ENCODE results near the gene DOCK4. TPM values are rescaled to one million over a fixed set of nuclear protein-coding genes. Genes with fewer than 3 reads are reported as not detected.

Gene DOCK4
- total RNA-seq, 1 experiment from 2014 or later = 31.4 TPM

GRCh38 chr7:111865430-111865829 lies 340.8 kb downstream of the DOCK4 start:
- intact Hi-C loops (cut with micrococcal nuclease) = no loop called here
- TF ChIP-seq CTCF (IDR thresholded peaks at IDR 0.05; ENCODE audit: unreplicated experiment) = no peak
- no peak for DNase-seq (ENCODE audit: unreplicated experiment)
- Mint-ChIP-seq H3K4me3 (ENCODE audit: unreplicated experiment) (no peak overlapping the region), H3K27ac (ENCODE audit: low read depth, unreplicated experiment) (no peak overlapping the region), H3K36me3 (ENCODE audit: insufficient read depth, unreplicated experiment) (peaks cover 15% of the 10 kb centered on the region), H3K4me1 (ENCODE audit: insufficient read depth, unreplicated experiment) (peaks cover 7% of the 10 kb centered on the region), H3K9me3 (ENCODE audit: unreplicated experiment) (no peaks in the 10 kb centered on the region), H3K27me3 (ENCODE audit: insufficient read depth, unreplicated experiment) (no peaks in the 10 kb centered on the region)
- ChIA-PET CTCF (interaction anchor here (0.5 to 4.4 kb wide), 6 partner anchors 10 to 555 kb away, joined by 3 to 38 read pairs (median 4); no protein-coding TSS in a partner anchor), POLR2A (no interaction called here)
- no TSS peak for BruUV-seq (replicated peaks)

DNA sequence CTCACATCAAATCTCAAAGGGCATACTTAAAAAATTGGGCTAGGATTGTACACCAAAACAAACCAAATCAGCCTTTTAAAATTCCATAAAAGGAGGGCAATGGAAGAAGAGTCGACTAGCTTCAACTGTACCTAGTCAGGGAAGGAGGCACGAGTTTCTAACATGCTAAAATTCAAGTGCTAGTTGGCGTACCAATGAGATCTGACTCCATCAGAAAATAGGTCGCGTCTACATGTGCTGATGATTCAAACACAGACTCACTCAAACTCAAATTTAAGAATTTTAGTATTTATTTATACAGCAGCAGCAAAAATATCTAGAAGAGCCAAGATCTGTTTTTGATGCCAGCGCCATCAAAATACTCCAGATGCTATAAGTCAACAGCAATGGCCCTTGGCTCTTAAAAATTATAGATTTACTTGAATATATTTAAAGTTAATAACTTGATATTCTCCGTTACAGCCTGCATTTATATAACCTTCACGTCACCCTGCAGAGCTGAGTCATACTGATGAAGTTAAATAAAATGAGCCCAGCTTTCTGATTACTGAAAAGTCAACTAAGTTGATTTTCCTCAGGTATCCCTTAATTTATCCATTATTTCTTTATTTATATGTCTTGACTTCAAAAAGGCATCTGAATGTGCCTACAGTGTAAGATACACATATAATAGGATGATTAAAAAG lies 341.8 kb downstream of the DOCK4 start:
- no TSS peak for BruUV-seq (replicated peaks)
- TF ChIP-seq CTCF (IDR thresholded peaks at IDR 0.05; ENCODE audit: unreplicated experiment) = no peak
- no peaks in the 10 kb centered on the region for H3K9me3 Mint-ChIP-seq (ENCODE audit: unreplicated experiment)
- no peak overlapping the region for H3K27ac Mint-ChIP-seq (ENCODE audit: low read depth, unreplicated experiment)
- POLR2A ChIA-PET = interaction anchor here (0.6 to 0.7 kb wide), 3 partner anchors 13 to 295 kb away, joined by 3 to 4 read pairs (median 3); no protein-coding TSS in a partner anchor
- peaks cover 7% of the 10 kb centered on the region for H3K4me1 Mint-ChIP-seq (ENCODE audit: insufficient read depth, unreplicated experiment)
- peaks cover 15% of the 10 kb centered on the region for H3K36me3 Mint-ChIP-seq (ENCODE audit: insufficient read depth, unreplicated experiment)
- intact Hi-C loops (cut with micrococcal nuclease) = no loop called here
- no peaks in the 10 kb centered on the region for H3K27me3 Mint-ChIP-seq (ENCODE audit: insufficient read depth, unreplicated experiment)
- no peak for DNase-seq (ENCODE audit: unreplicated experiment)
- CTCF ChIA-PET = interaction anchor here (0.8 to 4.4 kb wide), 5 partner anchors 9 to 123 kb away, joined by 3 to 38 read pairs (median 4); no protein-coding TSS in a partner anchor
- no peak overlapping the region for H3K4me3 Mint-ChIP-seq (ENCODE audit: unreplicated experiment)

DNA sequence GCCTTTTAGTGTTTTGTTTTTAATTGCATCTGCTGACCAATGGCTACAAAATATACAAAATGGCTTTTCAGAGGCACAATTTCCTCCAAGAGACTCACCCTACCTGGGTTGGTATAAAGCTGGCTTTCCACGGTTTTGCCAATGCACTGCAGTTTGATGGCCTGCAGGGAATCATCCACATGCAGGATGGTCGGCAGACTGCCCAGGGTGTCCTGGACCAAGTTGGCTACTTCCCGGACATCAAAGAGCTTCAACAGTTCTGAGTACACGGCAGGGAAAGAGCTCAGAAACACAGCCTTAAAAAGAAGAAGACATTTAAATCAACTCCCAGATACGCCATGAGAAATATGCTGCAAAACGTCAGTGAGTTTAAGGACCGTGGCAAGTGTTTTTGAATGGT lies 342.9 kb downstream of the DOCK4 start:
- no peaks in the 10 kb centered on the region for H3K9me3 Mint-ChIP-seq (ENCODE audit: unreplicated experiment)
- intact Hi-C loops (cut with micrococcal nuclease) = no loop called here
- no peaks in the 10 kb centered on the region for H3K27me3 Mint-ChIP-seq (ENCODE audit: insufficient read depth, unreplicated experiment)
- TF ChIP-seq CTCF (IDR thresholded peaks at IDR 0.05; ENCODE audit: unreplicated experiment) = no peak
- H3K4me3 Mint-ChIP-seq (ENCODE audit: unreplicated experiment) = no peak overlapping the region
- H3K36me3 Mint-ChIP-seq (ENCODE audit: insufficient read depth, unreplicated experiment) = peaks cover 15% of the 10 kb centered on the region
- ChIA-PET CTCF (interaction anchor here (0.6 to 4.4 kb wide), 8 partner anchors 8 to 541 kb away, joined by 3 to 38 read pairs (median 4); no protein-coding TSS in a partner anchor), POLR2A (interaction anchor here (0.7 to 1.1 kb wide), 2 partner anchors 10 to 43 kb away, joined by 3 read pairs; no protein-coding TSS in a partner anchor)
- no TSS peak for BruUV-seq (replicated peaks)
- no peak for DNase-seq (ENCODE audit: unreplicated experiment)
- H3K27ac Mint-ChIP-seq (ENCODE audit: low read depth, unreplicated experiment) = no peak overlapping the region
- H3K4me1 Mint-ChIP-seq (ENCODE audit: insufficient read depth, unreplicated experiment) = peaks cover 7% of the 10 kb centered on the region

DNA sequence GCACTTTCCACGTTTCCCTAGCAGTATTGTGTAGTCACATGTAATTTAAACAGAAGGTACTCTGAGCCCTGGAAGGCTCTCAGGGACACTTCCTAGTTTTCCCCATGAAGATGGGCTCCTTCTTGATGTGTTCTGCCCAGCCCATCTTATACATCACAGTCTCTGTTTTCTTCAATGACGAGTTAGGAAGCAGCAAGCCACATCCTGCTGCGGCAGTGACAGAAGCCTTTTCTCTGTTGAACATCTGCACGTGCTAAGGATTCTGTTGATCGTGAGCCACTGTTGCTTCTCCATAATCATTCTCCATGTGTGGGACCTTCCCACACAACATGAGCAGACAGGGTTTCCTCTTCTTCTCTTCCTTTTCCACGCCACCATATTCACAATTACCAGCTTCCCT lies 346.0 kb downstream of the DOCK4 start:
- Mint-ChIP-seq H3K9me3 (ENCODE audit: unreplicated experiment) (no peaks in the 10 kb centered on the region), H3K36me3 (ENCODE audit: insufficient read depth, unreplicated experiment) (peaks cover 15% of the 10 kb centered on the region), H3K4me3 (ENCODE audit: unreplicated experiment) (no peak overlapping the region), H3K27ac (ENCODE audit: low read depth, unreplicated experiment) (no peak overlapping the region), H3K4me1 (ENCODE audit: insufficient read depth, unreplicated experiment) (peaks cover 3% of the 10 kb centered on the region), H3K27me3 (ENCODE audit: insufficient read depth, unreplicated experiment) (no peaks in the 10 kb centered on the region)
- no peak for DNase-seq (ENCODE audit: unreplicated experiment)
- TF ChIP-seq CTCF (IDR thresholded peaks at IDR 0.05; ENCODE audit: unreplicated experiment) = no peak
- POLR2A ChIA-PET = no interaction called here
- intact Hi-C loops (cut with micrococcal nuclease) = no loop called here
- CTCF ChIA-PET = no interaction called here
- BruUV-seq (replicated peaks) = no TSS peak

Measured in MCF 10A (cell line).